Urinary bladder (tissue), 4 donors: ENCODE data around the gene COL18A1. TPM values are rescaled to one million over a fixed set of nuclear protein-coding genes. Genes with fewer than 3 reads are reported as not detected.
"Not testable (repeated sequence)": the region's sequence is repeated elsewhere in the genome, so short reads cannot be mapped to it uniquely, and the experiment has no call there.

Experiments used
- DNase-seq: peaks from one replicate; pipeline ENCODE4 v3.0.0-alpha.2; 2015; ENCODE audit errors: extremely low spot score
- H3K27ac ChIP-seq: one replicate; pipeline ENCODE4 v1.5.1; 2013; ENCODE audit warnings: low read depth, mild to moderate bottlenecking, moderate library complexity
- H3K36me3 ChIP-seq: one replicate; pipeline ENCODE4 v1.6.1; 2013; ENCODE audit warnings: mild to moderate bottlenecking, moderate library complexity; ENCODE audit not compliant: insufficient read depth
- H3K4me1 ChIP-seq: one replicate; pipeline ENCODE4 v1.6.1; 2013; ENCODE audit warnings: mild to moderate bottlenecking, moderate library complexity; ENCODE audit not compliant: insufficient read depth
- H3K4me3 ChIP-seq: one replicate; pipeline ENCODE4 v1.5.1; 2013; ENCODE audit warnings: low read depth, low read length
- WGBS: extraction: QIAGEN DNeasy Blood & Tissue Kit; methylation state at CpG from one replicate; pipeline ENCODE4 v1.1.7; 2013; 5-methylcytosine and 5-hydroxymethylcytosine counted together
- polyA plus RNA-seq: library from polyadenylated mRNA; stranded (reverse); fragments of 200-250 nt; gene quantifications from one replicate; pipeline ENCODE4 v1.2.3, GENCODE V29; 2013
- total RNA-seq: library from RNA; depleted of rRNA; stranded (reverse); fragments of >200 nt; gene quantifications from one replicate; pipeline ENCODE4 v1.2.3, GENCODE V29; 2014
- donor health status: healthy with polysubstance abuse.
- donor health status: healthy.

Gene COL18A1
- total and polyA plus RNA-seq, 2 donors, result 60.7 to 111 TPM

- 87% methylated on average over 3 of the region's 4 CpGs for WGBS
- H3K4me1 ChIP-seq, H3K4me3 ChIP-seq, H3K27ac ChIP-seq, DNase-seq, H3K36me3 ChIP-seq: not testable (repeated sequence)
These were observed 98.3 kb downstream of the COL18A1 start for GRCh38 chr21:45503226-45503625.

DNA sequence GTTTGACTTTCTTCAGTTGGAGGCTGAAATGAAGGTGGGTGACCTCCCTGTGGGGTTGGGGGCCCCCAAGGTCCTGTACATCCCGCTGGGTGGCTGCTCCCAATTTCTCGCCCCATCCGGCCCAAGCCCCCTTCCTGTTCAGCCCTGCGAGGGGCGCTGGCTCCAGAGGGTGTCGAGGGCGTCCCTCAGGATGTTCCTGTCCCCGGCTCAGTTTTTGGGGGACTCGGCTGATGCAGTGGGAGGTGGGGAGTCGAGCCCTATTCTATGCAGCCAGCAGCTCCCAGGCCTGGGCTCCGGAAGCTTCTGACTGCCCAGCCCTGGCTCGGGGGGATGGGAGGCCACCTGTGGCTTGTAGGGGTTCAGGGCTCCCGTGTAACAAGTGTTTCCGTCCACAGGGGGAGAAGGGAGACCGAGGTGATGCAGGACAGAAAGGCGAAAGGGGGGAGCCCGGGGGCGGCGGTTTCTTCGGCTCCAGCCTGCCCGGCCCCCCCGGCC lies 99.1 kb downstream of the COL18A1 start:
- DNase-seq, result no peak
- Histone ChIP-seq H3K36me3 (no peaks in the 10 kb centered on the region), H3K27ac (no peak overlapping the region), H3K4me1 (no peaks in the 10 kb centered on the region), H3K4me3 (no peak overlapping the region)
- 88% methylated on average over 22 of the region's 22 CpGs for WGBS

GRCh38 chr21:45504516-45505415 lies 99.8 kb downstream of the COL18A1 start:
- DNase-seq, result no peak
- Histone ChIP-seq H3K4me1 (no peaks in the 10 kb centered on the region), H3K36me3 (no peaks in the 10 kb centered on the region), H3K27ac (no peak overlapping the region), H3K4me3 (no peak overlapping the region)
- WGBS, result 83% methylated on average over 41 of the region's 41 CpGs

GRCh38 chr21:45505416-45506021 lies 100.6 kb downstream of the COL18A1 start:
- Histone ChIP-seq H3K4me3 (no peak overlapping the region), H3K36me3 (no peaks in the 10 kb centered on the region)

GRCh38 chr21:45506241-45506817 lies 101.4 kb downstream of the COL18A1 start:
- no peaks in the 10 kb centered on the region for H3K36me3 ChIP-seq
- H3K4me3 ChIP-seq, result no peak overlapping the region
- no peak overlapping the region for H3K27ac ChIP-seq
- no peaks in the 10 kb centered on the region for H3K4me1 ChIP-seq
- no peak for DNase-seq
- WGBS, result 81% methylated on average over 22 of the region's 22 CpGs

More at GRCh38 chr21:45505416-45506021, 100.6 kb downstream of the COL18A1 start:
- WGBS, result 87% methylated on average over 33 of the region's 33 CpGs
- no peak for DNase-seq
- Histone ChIP-seq H3K27ac (no peak overlapping the region), H3K4me1 (no peaks in the 10 kb centered on the region)

GRCh38 chr21:45506836-45507522 lies 102.0 kb downstream of the COL18A1 start:
- 82% methylated on average over 13 of the region's 13 CpGs for WGBS
- no peaks in the 10 kb centered on the region for H3K36me3 ChIP-seq
- no peak overlapping the region for H3K27ac ChIP-seq
- no peaks in the 10 kb centered on the region for H3K4me1 ChIP-seq
- no peak overlapping the region for H3K4me3 ChIP-seq
- DNase-seq, result no peak

DNA sequence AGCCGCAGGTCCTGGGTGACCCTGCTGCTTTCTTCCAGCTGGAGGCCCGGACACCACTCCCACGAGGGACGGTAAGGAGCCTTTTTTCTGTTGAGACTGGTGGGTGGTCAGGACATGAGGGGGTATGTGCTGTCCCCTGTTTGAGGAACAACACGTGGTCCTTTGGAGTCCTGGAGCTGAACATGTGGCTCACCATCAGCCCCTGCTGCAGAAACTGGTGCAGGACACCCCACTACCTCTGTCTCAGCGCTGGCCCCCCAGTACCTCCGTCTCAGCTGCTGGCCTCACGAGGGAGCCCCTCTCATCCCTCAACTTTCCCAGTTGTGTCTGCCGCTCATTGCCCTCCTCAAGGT lies 102.5 kb downstream of the COL18A1 start:
- Histone ChIP-seq H3K36me3 (no peaks in the 10 kb centered on the region), H3K4me3 (no peak overlapping the region), H3K4me1 (no peaks in the 10 kb centered on the region), H3K27ac (no peak overlapping the region)
- WGBS, result 84% methylated on average over 9 of the region's 9 CpGs
- no peak for DNase-seq

GRCh38 chr21:45507888-45508508 lies 103.0 kb downstream of the COL18A1 start:
- Histone ChIP-seq H3K4me1 (no peaks in the 10 kb centered on the region), H3K36me3 (no peaks in the 10 kb centered on the region), H3K4me3 (no peak overlapping the region), H3K27ac (no peak overlapping the region)
- no peak for DNase-seq
- 96% methylated on average over 3 of the region's 3 CpGs for WGBS

- H3K36me3 ChIP-seq, result no peaks in the 10 kb centered on the region
- no peak for DNase-seq
- 75% methylated on average over 42 of the region's 42 CpGs for WGBS
- H3K4me1 ChIP-seq, result no peaks in the 10 kb centered on the region
- no peak overlapping the region for H3K27ac ChIP-seq
- H3K4me3 ChIP-seq, result no peak overlapping the region
These were observed 103.9 kb downstream of the COL18A1 start for GRCh38 chr21:45508607-45509565.

GRCh38 chr21:45509566-45510465 lies 104.9 kb downstream of the COL18A1 start:
- no peak overlapping the region for H3K4me3 ChIP-seq
- DNase-seq, result no peak
- H3K4me1 ChIP-seq, result no peaks in the 10 kb centered on the region
- WGBS, result 92% methylated on average over 61 of the region's 61 CpGs
- H3K36me3 ChIP-seq, result no peaks in the 10 kb centered on the region
- no peak overlapping the region for H3K27ac ChIP-seq

GRCh38 chr21:45510466-45510955 lies 105.5 kb downstream of the COL18A1 start:
- Histone ChIP-seq H3K27ac (no peak overlapping the region), H3K36me3 (no peaks in the 10 kb centered on the region), H3K4me3 (no peak overlapping the region), H3K4me1 (no peaks in the 10 kb centered on the region)
- no peak for DNase-seq
- WGBS, result 93% methylated on average over 11 of the region's 11 CpGs
